Spleen (tissue), 13 donors: ENCODE results near the gene CIT. TPM values are rescaled to one million over a fixed set of nuclear protein-coding genes. Genes with fewer than 3 reads are reported as not detected.

Experiments
- DNase-seq: peaks from one replicate; pipeline ENCODE4 v3.0.0-alpha.2; 2020
- H3K27ac ChIP-seq, 8 donors: fragments of 200-600 bp; sonication (generic) in 7 of 8; 1 replicate in 4 of 8; 2 replicates in 4 of 8; pipeline versions ENCODE4 v1.5.0 to v1.8.0; 2016 to 2021; ENCODE audit warnings: inconsistent platforms in 4 of 8, mild to moderate bottlenecking in 4 of 8, moderate library complexity in 1 of 8
- H3K27me3 ChIP-seq, 7 donors: fragments of 200-600 bp; sonication (generic) in 6 of 7; replicated peaks in 1 of 7; 1 replicate in 4 of 7; 2 replicates in 3 of 7; pipeline versions ENCODE4 v1.5.0 to v1.8.0; 2016 to 2021; ENCODE audit warnings: inconsistent platforms in 3 of 7, mild to moderate bottlenecking in 1 of 7
- H3K36me3 ChIP-seq, 6 donors: fragments of 200-600 bp; sonication (generic) in 5 of 6; 1 replicate in 4 of 6; 2 replicates in 2 of 6; pipeline versions ENCODE4 v1.5.0 to v1.8.0; 2016 to 2021; ENCODE audit warnings: inconsistent platforms in 2 of 6
- H3K4me1 ChIP-seq, 6 donors: fragments of 200-600 bp; sonication (generic) in 5 of 6; 1 replicate in 3 of 6; 2 replicates in 3 of 6; pipeline versions ENCODE4 v1.5.0 to v1.8.0; 2016 to 2021; ENCODE audit warnings: inconsistent platforms in 3 of 6
- H3K4me3 ChIP-seq, 8 donors: fragments of 200-600 bp; sonication (generic) in 7 of 8; 1 replicate in 4 of 8; 2 replicates in 4 of 8; pipeline versions ENCODE4 v1.5.0 to v1.8.0; 2016 to 2021; ENCODE audit warnings: inconsistent platforms in 4 of 8, mild to moderate bottlenecking in 4 of 8, moderate library complexity in 2 of 8
- H3K9me3 ChIP-seq, 8 donors: fragments of 200-600 bp; sonication (generic) in 7 of 8; 1 replicate in 4 of 8; 2 replicates in 4 of 8; pipeline versions ENCODE4 v1.5.0 to v1.8.0; 2016 to 2021; ENCODE audit warnings: inconsistent platforms in 4 of 8
- CTCF ChIP-seq, 11 experiments: fragments of 200-600 bp in 7 of 11; fragments of 450-650 bp in 4 of 11; sonication (generic) in 4 of 11; IDR thresholded peaks in 8 of 11; conservative IDR thresholded peaks in 3 of 11; 1 replicate in 7 of 11; 2 replicates in 4 of 11; pipeline versions ENCODE4 v1.4.0 to v1.8.0; 2016 to 2021; ENCODE audit warnings: antibody characterized with exemption in 11 of 11, inconsistent platforms in 4 of 11, mild to moderate bottlenecking in 1 of 11
- POLR2A ChIP-seq, 3 donors: fragments of 450-650 bp; IDR thresholded peaks; one replicate each; pipeline ENCODE4 v1.5.1; 2017; ENCODE audit warnings: antibody characterized with exemption in 3 of 3, mild to moderate bottlenecking in 1 of 3
- POLR2AphosphoS5 ChIP-seq, 3 donors: sonication (generic); formaldehyde crosslinking; IDR thresholded peaks; one replicate each; pipeline ENCODE4 v1.5.1; 2017; ENCODE audit warnings: antibody characterized with exemption in 3 of 3
- WGBS, 5 donors: extraction: QIAGEN DNeasy Blood & Tissue Kit in 3 of 5; methylation state at CpG; one replicate each; pipeline versions ENCODE4 v1.1.5 to v1.1.7; 2013 to 2018; 5-methylcytosine and 5-hydroxymethylcytosine counted together
- intact Hi-C: fragments of 100-400 bp; cut with DNase I; formaldehyde crosslinking; loops from one replicate; pipeline ENCODE4 v1.15.0; 2023; ENCODE audit warnings: low total_unique reads
- long read RNA-seq, 2 donors: transcript quantifications; one replicate each; lab custom pipeline, GENCODE V29; 2026
- polyA plus RNA-seq, 3 donors: library from polyadenylated mRNA; stranded (reverse); fragments of 200-250 nt; gene quantifications; one replicate each; pipeline ENCODE4 v1.2.1, GENCODE V29; 2013
- total RNA-seq, 7 donors: library from RNA; depleted of rRNA in 3 of 7; stranded (reverse); fragments of >200 nt in 3 of 7; fragmentation: NEBNext Ultra II Directional in 4 of 7; extraction: Animal tissue kit (Norgen Biotek cat#: 25700) in 4 of 7; gene quantifications; one replicate each; pipeline versions ENCODE4 v1.1.0 to v1.2.1, GENCODE V29; 2016 to 2021
- donor health status: healthy with polysubstance abuse.
- donor health status: DM: no; HTN: no; CAD: no; lungs with moderate emphysema.
- donor health status: DM: no; HTN: no; CAD: no.
- donor health status: Bipolar disorder and iron deficiency.
- donor health status: healthy.
- donor health status: DM: no; HTN: no; CAD: no.
- donor health status: DM: yes; HTN: yes; CAD: no.

The CIT gene, protein sequence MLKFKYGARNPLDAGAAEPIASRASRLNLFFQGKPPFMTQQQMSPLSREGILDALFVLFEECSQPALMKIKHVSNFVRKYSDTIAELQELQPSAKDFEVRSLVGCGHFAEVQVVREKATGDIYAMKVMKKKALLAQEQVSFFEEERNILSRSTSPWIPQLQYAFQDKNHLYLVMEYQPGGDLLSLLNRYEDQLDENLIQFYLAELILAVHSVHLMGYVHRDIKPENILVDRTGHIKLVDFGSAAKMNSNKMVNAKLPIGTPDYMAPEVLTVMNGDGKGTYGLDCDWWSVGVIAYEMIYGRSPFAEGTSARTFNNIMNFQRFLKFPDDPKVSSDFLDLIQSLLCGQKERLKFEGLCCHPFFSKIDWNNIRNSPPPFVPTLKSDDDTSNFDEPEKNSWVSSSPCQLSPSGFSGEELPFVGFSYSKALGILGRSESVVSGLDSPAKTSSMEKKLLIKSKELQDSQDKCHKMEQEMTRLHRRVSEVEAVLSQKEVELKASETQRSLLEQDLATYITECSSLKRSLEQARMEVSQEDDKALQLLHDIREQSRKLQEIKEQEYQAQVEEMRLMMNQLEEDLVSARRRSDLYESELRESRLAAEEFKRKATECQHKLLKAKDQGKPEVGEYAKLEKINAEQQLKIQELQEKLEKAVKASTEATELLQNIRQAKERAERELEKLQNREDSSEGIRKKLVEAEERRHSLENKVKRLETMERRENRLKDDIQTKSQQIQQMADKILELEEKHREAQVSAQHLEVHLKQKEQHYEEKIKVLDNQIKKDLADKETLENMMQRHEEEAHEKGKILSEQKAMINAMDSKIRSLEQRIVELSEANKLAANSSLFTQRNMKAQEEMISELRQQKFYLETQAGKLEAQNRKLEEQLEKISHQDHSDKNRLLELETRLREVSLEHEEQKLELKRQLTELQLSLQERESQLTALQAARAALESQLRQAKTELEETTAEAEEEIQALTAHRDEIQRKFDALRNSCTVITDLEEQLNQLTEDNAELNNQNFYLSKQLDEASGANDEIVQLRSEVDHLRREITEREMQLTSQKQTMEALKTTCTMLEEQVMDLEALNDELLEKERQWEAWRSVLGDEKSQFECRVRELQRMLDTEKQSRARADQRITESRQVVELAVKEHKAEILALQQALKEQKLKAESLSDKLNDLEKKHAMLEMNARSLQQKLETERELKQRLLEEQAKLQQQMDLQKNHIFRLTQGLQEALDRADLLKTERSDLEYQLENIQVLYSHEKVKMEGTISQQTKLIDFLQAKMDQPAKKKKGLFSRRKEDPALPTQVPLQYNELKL (N-terminal part only)
- total RNA-seq (10 to 100 TPM; 12.9 to 54.3 (median 30.2) TPM), polyA plus RNA-seq (1 to 10 TPM; 1.9 to 3.7 (median 2.0) TPM)
- long read RNA-seq, donor 1, result 0 reads
- long read RNA-seq, donor 2, result 0 reads

DNA sequence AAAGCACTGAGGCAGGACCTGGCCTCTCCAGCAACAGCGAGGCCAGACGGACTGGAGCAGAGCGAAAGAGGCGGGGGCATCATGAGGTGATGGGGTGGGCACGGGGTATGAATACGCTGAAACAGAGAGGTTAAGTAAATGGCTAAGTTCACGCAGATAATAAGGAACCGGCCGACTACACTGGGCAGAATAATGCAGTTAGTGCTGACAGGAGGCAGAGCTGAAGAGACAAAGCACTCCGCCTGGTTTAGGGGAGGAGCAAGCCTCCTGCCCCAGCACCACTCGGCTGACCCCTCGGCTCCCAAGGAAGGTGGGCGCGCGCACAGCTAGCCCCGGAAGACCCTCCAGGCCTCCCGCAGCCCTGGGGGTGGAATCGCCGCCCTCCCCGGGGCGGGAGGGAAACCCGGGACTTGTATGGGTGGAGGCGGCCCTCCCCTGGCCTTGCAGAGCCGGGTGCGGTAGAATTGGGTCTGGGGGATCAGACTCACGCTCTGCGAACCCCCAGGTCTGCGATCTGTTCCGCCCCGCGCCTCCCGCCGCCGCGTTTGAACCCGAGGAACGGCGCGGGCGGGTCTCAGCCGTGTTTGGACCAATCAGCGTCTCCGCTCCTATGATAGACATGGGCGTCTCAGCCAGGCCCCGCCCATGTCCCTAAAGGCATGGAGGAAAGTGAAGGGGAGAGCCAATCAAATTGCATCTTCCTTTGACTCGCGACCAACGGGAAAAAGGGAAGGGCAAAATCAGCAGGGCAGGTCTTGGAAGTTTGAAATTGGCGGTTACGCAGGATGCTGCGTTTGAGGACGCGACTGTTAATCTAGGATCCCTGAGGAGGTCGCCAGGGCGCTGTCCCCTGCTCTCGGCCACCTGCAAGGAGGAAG, at the start of gene CIT:
CIT (minus strand) TSS at position 560 of the 878 bp plus-strand sequence. CDS start 1,152 bp downstream, outside the sequence.
- intact Hi-C loops, result no loop called here
- Histone ChIP-seq H3K27me3 (no peaks in the 10 kb centered on the region), H3K4me1 (peaks cover 0 to 22% (median 11%) of the 10 kb centered on the region in 6 donors), H3K27ac (peak within 1 kb of the TSS in 4 of 8 donors; percentile 42 to 70 (median 44)), H3K4me3 (peak within 1 kb of the TSS; percentile 67 to 99 (median 84)), H3K36me3 (peaks cover 0 to 7% (median 0%) of the 10 kb centered on the region in 6 donors), H3K9me3 (no peaks in the 10 kb centered on the region)
- TF ChIP-seq CTCF (IDR thresholded peaks at IDR 0.05 in 8 of 11, conservative IDR thresholded peaks at IDR 0.05 in 3 of 11) (peak in 1 of 11 experiments; percentile 24), POLR2AphosphoS5 (IDR thresholded peaks at IDR 0.05) (peak; percentile 40 to 76 (median 66)), POLR2A (IDR thresholded peaks at IDR 0.05) (no peak)
- DNase-seq, result peak; percentile 93
- WGBS, 5 donors, result 0 to 1% (median 1%) methylated on average over 38 to 56 of the region's 56 CpGs

GRCh38 chr12:119925269-119925668, 48.1 kb upstream of the CIT start:
- TF ChIP-seq POLR2AphosphoS5 (IDR thresholded peaks at IDR 0.05) (no peak), CTCF (IDR thresholded peaks at IDR 0.05 in 8 of 11, conservative IDR thresholded peaks at IDR 0.05 in 3 of 11) (no peak), POLR2A (IDR thresholded peaks at IDR 0.05) (no peak)
- H3K4me1 ChIP-seq, result no peaks in the 10 kb centered on the region
- H3K27me3 ChIP-seq, result peaks cover 0 to 15% (median 0%) of the 10 kb centered on the region in 7 donors
- no peaks in the 10 kb centered on the region for H3K36me3 ChIP-seq
- H3K27ac ChIP-seq, result no peak overlapping the region
- intact Hi-C loops, result no loop called here
- no peaks in the 10 kb centered on the region for H3K9me3 ChIP-seq
- DNase-seq, result no peak
- no peak overlapping the region for H3K4me3 ChIP-seq

- WGBS, 5 donors, result 90 to 98% (median 91%) methylated on average over 6 of the region's 6 CpGs
- Histone ChIP-seq H3K9me3 (no peaks in the 10 kb centered on the region), H3K27me3 (peaks cover 0 to 10% (median 0%) of the 10 kb centered on the region in 7 donors), H3K27ac (no peak overlapping the region), H3K36me3 (no peaks in the 10 kb centered on the region), H3K4me3 (no peak overlapping the region), H3K4me1 (no peaks in the 10 kb centered on the region)
- no peak for DNase-seq
- TF ChIP-seq POLR2AphosphoS5 (IDR thresholded peaks at IDR 0.05) (no peak), CTCF (IDR thresholded peaks at IDR 0.05 in 8 of 11, conservative IDR thresholded peaks at IDR 0.05 in 3 of 11) (no peak)
- intact Hi-C loops, result no loop called here
Observed at GRCh38 chr12:119920064-119920463, 42.9 kb upstream of the CIT start.
